GOT3 (cell line): ENCODE data around the gene MAPK8IP3.
"Not testable (repeated sequence)": the region's sequence is repeated elsewhere in the genome, so short reads cannot be mapped to it uniquely, and the experiment has no call there.

Experiments used
- DNase-seq: peaks from one replicate; lab custom pipeline; 2025; ENCODE audit warnings: mixed read lengths; lab: John Stamatoyannopoulos, UW

Gene MAPK8IP3

GRCh38 chr16:1709356-1709755 is 3.4 kb downstream of the MAPK8IP3 start:
- no peak for DNase-seq

- DNase-seq: no peak
Observed at GRCh38 chr16:1710811-1711507, 5.0 kb downstream of the MAPK8IP3 start.

- DNase-seq: no peak
Observed at GRCh38 chr16:1712791-1713261, 6.8 kb downstream of the MAPK8IP3 start.

- no peak for DNase-seq
Observed at GRCh38 chr16:1713331-1713730, 7.3 kb downstream of the MAPK8IP3 start.

- DNase-seq: no peak
Observed at GRCh38 chr16:1713933-1714332, 7.9 kb downstream of the MAPK8IP3 start.

- no peak for DNase-seq
Observed at GRCh38 chr16:1715220-1715619, 9.2 kb downstream of the MAPK8IP3 start.

- DNase-seq: not testable (repeated sequence)
Observed at GRCh38 chr16:1718236-1718635, 12.2 kb downstream of the MAPK8IP3 start.

GRCh38 chr16:1719559-1720229 is 13.7 kb downstream of the MAPK8IP3 start:
- DNase-seq: not testable (repeated sequence)

GRCh38 chr16:1721372-1721771 is 15.4 kb downstream of the MAPK8IP3 start:
- no peak for DNase-seq

- no peak for DNase-seq
Observed at GRCh38 chr16:1723450-1724147, 17.6 kb downstream of the MAPK8IP3 start.

GRCh38 chr16:1724491-1724890 is 18.5 kb downstream of the MAPK8IP3 start:
- DNase-seq: no peak

- DNase-seq: no peak
Observed at GRCh38 chr16:1726661-1727502, 20.9 kb downstream of the MAPK8IP3 start.

GRCh38 chr16:1727651-1728624 is 21.9 kb downstream of the MAPK8IP3 start:
- no peak for DNase-seq

- DNase-seq: no peak
Observed at GRCh38 chr16:1729026-1729425, 23.0 kb downstream of the MAPK8IP3 start.

GRCh38 chr16:1729445-1729844 is 23.4 kb downstream of the MAPK8IP3 start:
- no peak for DNase-seq

GRCh38 chr16:1731073-1731472 is 25.1 kb downstream of the MAPK8IP3 start:
- no peak for DNase-seq

- no peak for DNase-seq
Observed at GRCh38 chr16:1731603-1732002, 25.6 kb downstream of the MAPK8IP3 start.

GRCh38 chr16:1732071-1732470 is 26.1 kb downstream of the MAPK8IP3 start:
- DNase-seq: no peak

GRCh38 chr16:1732551-1732987 is 26.6 kb downstream of the MAPK8IP3 start:
- not testable (repeated sequence) for DNase-seq

- DNase-seq: no peak
Observed at GRCh38 chr16:1734123-1734522, 28.1 kb downstream of the MAPK8IP3 start.

GRCh38 chr16:1734816-1735215 is 28.8 kb downstream of the MAPK8IP3 start:
- DNase-seq: no peak
